H9 (cell line): ENCODE results near the gene KCTD1. TPM values are rescaled to one million over a fixed set of nuclear protein-coding genes. Genes with fewer than 3 reads are reported as not detected.

Experiments
- DNase-seq: peaks from one replicate; pipeline ENCODE4 v3.0.0-alpha.2; 2017
- H2AFZ ChIP-seq: one replicate; pipeline ENCODE4 v1.6.1; 2013; ENCODE audit warnings: mild to moderate bottlenecking, low read length, control low read depth, moderate library complexity
- H2AK5ac ChIP-seq: 2 replicates; pipeline ENCODE4 v1.6.1; 2013; ENCODE audit warnings: low read length, control low read depth, mixed read lengths; ENCODE audit not compliant: insufficient read length
- H2BK120ac ChIP-seq: one replicate; pipeline ENCODE4 v1.6.1; 2013; ENCODE audit warnings: low read depth, mild to moderate bottlenecking, low read length, control low read depth, inconsistent platforms; ENCODE audit not compliant: poor library complexity, severe bottlenecking
- H2BK12ac ChIP-seq: 2 replicates; pipeline ENCODE4 v1.6.1; 2013; ENCODE audit warnings: low read length, control low read depth, mixed read lengths, low read depth; ENCODE audit not compliant: insufficient read length
- H2BK15ac ChIP-seq: 2 replicates; pipeline ENCODE4 v1.6.1; 2013; ENCODE audit warnings: low read depth, low read length, control low read depth
- H2BK20ac ChIP-seq: one replicate; pipeline ENCODE4 v1.6.1; 2013; ENCODE audit warnings: low read depth, mild to moderate bottlenecking, low read length, control low read depth, inconsistent platforms; ENCODE audit not compliant: poor library complexity, severe bottlenecking
- H2BK5ac ChIP-seq: 2 replicates; pipeline ENCODE4 v1.6.1; 2013; ENCODE audit warnings: low read length, control low read depth, mixed read lengths; ENCODE audit not compliant: insufficient read length
- H3K14ac ChIP-seq: 2 replicates; pipeline ENCODE4 v1.6.1; 2013; ENCODE audit warnings: low read length, control low read depth; ENCODE audit not compliant: insufficient read depth
- H3K18ac ChIP-seq: 2 replicates; pipeline ENCODE4 v1.6.1; 2013; ENCODE audit warnings: low read depth, mild to moderate bottlenecking, mixed read lengths, low read length, control low read depth; ENCODE audit not compliant: insufficient read length
- H3K23ac ChIP-seq: 2 replicates; pipeline ENCODE4 v1.6.1; 2013; ENCODE audit warnings: low read length, control low read depth, mixed read lengths, low read depth; ENCODE audit not compliant: insufficient read length
- H3K23me2 ChIP-seq: 2 replicates; pipeline ENCODE4 v1.6.1; 2013; ENCODE audit warnings: low read depth, mild to moderate bottlenecking, mixed read lengths, low read length, control low read depth; ENCODE audit not compliant: insufficient read length, poor library complexity, severe bottlenecking
- H3K27ac ChIP-seq: 2 replicates; pipeline ENCODE4 v1.5.1; 2013; ENCODE audit warnings: low read length, control low read depth, mixed read lengths, low read depth; ENCODE audit not compliant: insufficient read length
- H3K27me3 ChIP-seq: 2 replicates; pipeline ENCODE4 v1.6.1; 2013; ENCODE audit warnings: low read length, control low read depth, inconsistent platforms; ENCODE audit not compliant: insufficient read depth
- H3K4ac ChIP-seq: 2 replicates; pipeline ENCODE4 v1.6.1; 2013; ENCODE audit warnings: low read depth, mild to moderate bottlenecking, control low read depth, inconsistent platforms, low read length, moderate library complexity
- H3K4me1 ChIP-seq: 2 replicates; pipeline ENCODE4 v1.6.1; 2013; ENCODE audit warnings: low read length, control low read depth, inconsistent platforms; ENCODE audit not compliant: insufficient read depth
- H3K4me2 ChIP-seq: 2 replicates; pipeline ENCODE4 v1.6.1; 2013; ENCODE audit warnings: low read length, control low read depth, mixed read lengths; ENCODE audit not compliant: insufficient read length, insufficient read depth
- H3K56ac ChIP-seq: 2 replicates; pipeline ENCODE4 v1.6.1; 2013; ENCODE audit warnings: low read depth, mild to moderate bottlenecking, mixed read lengths, low read length, control low read depth; ENCODE audit not compliant: insufficient read length
- H3K79me1 ChIP-seq: 2 replicates; pipeline ENCODE4 v1.6.1; 2013; ENCODE audit warnings: low read depth, mild to moderate bottlenecking, moderate library complexity, low read length, control low read depth, inconsistent platforms; ENCODE audit not compliant: insufficient read depth, poor library complexity, severe bottlenecking
- H3K79me2 ChIP-seq: 2 replicates; pipeline ENCODE4 v1.6.1; 2013; ENCODE audit warnings: low read length, control low read depth, inconsistent platforms; ENCODE audit not compliant: insufficient read depth
- H3K9ac ChIP-seq: 2 replicates; pipeline ENCODE4 v1.6.1; 2013; ENCODE audit warnings: low read length, control low read depth, mixed read lengths; ENCODE audit not compliant: insufficient read length; ENCODE audit errors: extremely low read depth
- H3K9me3 ChIP-seq: one replicate; pipeline ENCODE4 v1.6.1; 2013; ENCODE audit warnings: low read depth, low read length, inconsistent platforms; ENCODE audit not compliant: control insufficient read depth
- H3T11ph ChIP-seq: one replicate; pipeline ENCODE4 v1.6.1; 2013; ENCODE audit warnings: mild to moderate bottlenecking, low read length, control low read depth, inconsistent platforms
- H4K20me1 ChIP-seq: one replicate; pipeline ENCODE4 v1.6.1; 2013; ENCODE audit not compliant: control insufficient read depth, insufficient read length, insufficient read depth
- H4K5ac ChIP-seq: 2 replicates; pipeline ENCODE4 v1.6.1; 2013; ENCODE audit warnings: low read depth, mild to moderate bottlenecking, mixed read lengths, low read length, control low read depth; ENCODE audit not compliant: insufficient read length
- H4K8ac ChIP-seq: replicated peaks from 2 replicates; pipeline ENCODE4 v1.6.1; 2013; ENCODE audit warnings: low read length, control low read depth, mixed read lengths, low read depth; ENCODE audit not compliant: insufficient read length
- H4K91ac ChIP-seq: 2 replicates; pipeline ENCODE4 v1.6.1; 2013; ENCODE audit warnings: low read depth, mild to moderate bottlenecking, moderate library complexity, mixed read lengths, low read length, control low read depth; ENCODE audit not compliant: insufficient read length
- H3K27ac Mint-ChIP-seq, 3 experiments: 2 replicates in 2 of 3; 3 replicates in 1 of 3; pipeline ENCODE4 v1.8.0; 2020 to 2021; ENCODE audit warnings: mixed read lengths in 3 of 3, mild to moderate bottlenecking in 1 of 3, moderate library complexity in 1 of 3
- H3K27me3 Mint-ChIP-seq: 2 replicates; pipeline ENCODE4 v1.8.0; 2021; ENCODE audit warnings: low read depth, mild to moderate bottlenecking, moderate library complexity, mixed read lengths
- H3K36me3 Mint-ChIP-seq, 3 experiments: 2 replicates in 2 of 3; 3 replicates in 1 of 3; pipeline ENCODE4 v1.8.0; 2020 to 2021; ENCODE audit warnings: low read depth in 3 of 3, mixed read lengths in 3 of 3; ENCODE audit not compliant: insufficient read depth in 1 of 3
- H3K4me1 Mint-ChIP-seq, 2 experiments: 2 replicates each; pipeline ENCODE4 v1.8.0; 2020; ENCODE audit warnings: mixed read lengths in 2 of 2
- H3K4me3 Mint-ChIP-seq, 2 experiments: 2 replicates in 1 of 2; 3 replicates in 1 of 2; pipeline ENCODE4 v1.8.0; 2020 to 2021; ENCODE audit warnings: mild to moderate bottlenecking in 2 of 2, mixed read lengths in 2 of 2, moderate library complexity in 1 of 2
- H3K9me3 Mint-ChIP-seq, 2 experiments: 2 replicates in 1 of 2; 3 replicates in 1 of 2; pipeline ENCODE4 v1.8.0; 2020; ENCODE audit warnings: mild to moderate bottlenecking in 2 of 2, mixed read lengths in 2 of 2, moderate library complexity in 1 of 2
- CTCF ChIP-seq: fragments of 200-600 bp; sonication (generic); conservative IDR thresholded peaks from 3 replicates; pipeline ENCODE4 v1.8.0; 2021; ENCODE audit warnings: antibody characterized with exemption, mild to moderate bottlenecking
- WGBS: extraction: QIAGEN DNeasy Blood & Tissue Kit; methylation state at CpG from one replicate; pipeline ENCODE4 v1.1.7; 2013; ENCODE audit warnings: missing lambda C conversion rate, low lambda C conversion rate, mixed read lengths; ENCODE audit not compliant: insufficient read length; ENCODE audit errors: extremely low coverage; 5-methylcytosine and 5-hydroxymethylcytosine counted together
- total RNA-seq: library from RNA; stranded (reverse); gene quantifications from 2 replicates; pipeline ENCODE4 v1.2.1, GENCODE V29; 2021

The KCTD1 gene
- total RNA-seq, 1 experiment from 2014 or later, result 10.8 TPM

GRCh38 chr18:26566874-26567555, 18.7 kb upstream of the KCTD1 start:
- Histone ChIP-seq H2BK5ac (no peak overlapping the region), H3K23me2 (no peaks in the 10 kb centered on the region), H3K9me3 (no peaks in the 10 kb centered on the region), H3K56ac (no peak overlapping the region), H3T11ph (no peak overlapping the region), H4K20me1 (no peaks in the 10 kb centered on the region), H3K79me2 (no peaks in the 10 kb centered on the region), H4K5ac (no peak overlapping the region), H2AK5ac (no peak overlapping the region), H3K18ac (no peak overlapping the region), H3K27me3 (no peaks in the 10 kb centered on the region; the same call in none of the 2 replicates), H2BK20ac (no peak overlapping the region), H2BK120ac (no peak overlapping the region), H2AFZ (no peak overlapping the region), H2BK15ac (no peak overlapping the region), H3K4me1 (no peaks in the 10 kb centered on the region; the same call in 1 of the 2 replicates), H3K4ac (no peak overlapping the region), H2BK12ac (no peak overlapping the region), H4K8ac (no peak overlapping the region), H3K27ac (no peak overlapping the region), H3K23ac (no peak overlapping the region), H3K14ac (no peak overlapping the region), H4K91ac (no peak overlapping the region), H3K79me1 (no peaks in the 10 kb centered on the region), H3K4me2 (no peak overlapping the region), H3K9ac (no peak overlapping the region)
- no peak overlapping the region; a peak in 1 of 5 replicates for H3K4me3 Mint-ChIP-seq
- H3K27me3 Mint-ChIP-seq, result peaks cover 30% of the 10 kb centered on the region
- no peak overlapping the region for H3K27ac Mint-ChIP-seq
- peaks cover 4% of the 10 kb centered on the region in 2 experiments for H3K9me3 Mint-ChIP-seq
- no peak for DNase-seq
- H3K4me1 Mint-ChIP-seq, result peaks cover 28 to 37% of the 10 kb centered on the region in 2 experiments
- H3K36me3 Mint-ChIP-seq, result peaks cover 0 to 5% (median 1%) of the 10 kb centered on the region in 3 experiments; a peak in 2 of 7 replicates
- TF ChIP-seq CTCF, result peak; percentile 41; the same call in 1 of the 3 replicates
- WGBS, result no CpG with 5 or more reads among the region's 1 CpG
